ENCODE results near the gene TRIM44.

DNA sequence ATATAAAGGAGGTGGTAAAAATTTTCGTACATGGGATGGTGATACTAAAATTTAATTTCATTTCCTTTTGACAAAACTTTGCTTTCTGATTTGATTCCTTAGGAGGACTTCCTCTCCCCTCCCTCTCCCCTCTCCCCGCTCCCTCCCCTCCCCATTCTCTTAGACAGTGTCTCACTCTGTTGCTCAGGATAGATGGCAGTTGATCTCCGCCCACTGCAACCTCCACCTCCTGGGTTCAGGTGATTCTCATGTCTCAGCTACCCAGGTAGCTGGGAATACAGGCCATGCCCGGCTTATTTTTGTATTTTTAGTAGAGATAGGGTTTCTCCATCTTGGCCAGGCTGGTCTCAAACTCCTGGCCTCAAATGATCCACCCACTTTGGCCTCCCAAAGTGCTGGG lies 15.9 kb downstream of the TRIM44 start:
- TF ChIP-seq, protein P1, sequence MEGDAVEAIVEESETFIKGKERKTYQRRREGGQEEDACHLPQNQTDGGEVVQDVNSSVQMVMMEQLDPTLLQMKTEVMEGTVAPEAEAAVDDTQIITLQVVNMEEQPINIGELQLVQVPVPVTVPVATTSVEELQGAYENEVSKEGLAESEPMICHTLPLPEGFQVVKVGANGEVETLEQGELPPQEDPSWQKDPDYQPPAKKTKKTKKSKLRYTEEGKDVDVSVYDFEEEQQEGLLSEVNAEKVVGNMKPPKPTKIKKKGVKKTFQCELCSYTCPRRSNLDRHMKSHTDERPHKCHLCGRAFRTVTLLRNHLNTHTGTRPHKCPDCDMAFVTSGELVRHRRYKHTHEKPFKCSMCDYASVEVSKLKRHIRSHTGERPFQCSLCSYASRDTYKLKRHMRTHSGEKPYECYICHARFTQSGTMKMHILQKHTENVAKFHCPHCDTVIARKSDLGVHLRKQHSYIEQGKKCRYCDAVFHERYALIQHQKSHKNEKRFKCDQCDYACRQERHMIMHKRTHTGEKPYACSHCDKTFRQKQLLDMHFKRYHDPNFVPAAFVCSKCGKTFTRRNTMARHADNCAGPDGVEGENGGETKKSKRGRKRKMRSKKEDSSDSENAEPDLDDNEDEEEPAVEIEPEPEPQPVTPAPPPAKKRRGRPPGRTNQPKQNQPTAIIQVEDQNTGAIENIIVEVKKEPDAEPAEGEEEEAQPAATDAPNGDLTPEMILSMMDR (IDR thresholded peaks at IDR 0.05 in 2 of 3, conservative IDR thresholded peaks at IDR 0.05 in 1 of 3; ENCODE audit: borderline replicate concordance in 1 of 3, insufficient read depth in 1 of 3, low read depth in 2 of 3, low read length in 2 of 3) = no peak
- TF ChIP-seq RAD21 (IDR thresholded peaks at IDR 0.05; ENCODE audit: low read depth) = no peak
- no peak for TF ChIP-seq EZH2 (IDR thresholded peaks at IDR 0.05)
- TF ChIP-seq POLR2A (IDR thresholded peaks at IDR 0.05; ENCODE audit: borderline replicate concordance, extremely low read depth, insufficient read depth, insufficient read length) = no peak
- TF ChIP-seq, protein P2, sequence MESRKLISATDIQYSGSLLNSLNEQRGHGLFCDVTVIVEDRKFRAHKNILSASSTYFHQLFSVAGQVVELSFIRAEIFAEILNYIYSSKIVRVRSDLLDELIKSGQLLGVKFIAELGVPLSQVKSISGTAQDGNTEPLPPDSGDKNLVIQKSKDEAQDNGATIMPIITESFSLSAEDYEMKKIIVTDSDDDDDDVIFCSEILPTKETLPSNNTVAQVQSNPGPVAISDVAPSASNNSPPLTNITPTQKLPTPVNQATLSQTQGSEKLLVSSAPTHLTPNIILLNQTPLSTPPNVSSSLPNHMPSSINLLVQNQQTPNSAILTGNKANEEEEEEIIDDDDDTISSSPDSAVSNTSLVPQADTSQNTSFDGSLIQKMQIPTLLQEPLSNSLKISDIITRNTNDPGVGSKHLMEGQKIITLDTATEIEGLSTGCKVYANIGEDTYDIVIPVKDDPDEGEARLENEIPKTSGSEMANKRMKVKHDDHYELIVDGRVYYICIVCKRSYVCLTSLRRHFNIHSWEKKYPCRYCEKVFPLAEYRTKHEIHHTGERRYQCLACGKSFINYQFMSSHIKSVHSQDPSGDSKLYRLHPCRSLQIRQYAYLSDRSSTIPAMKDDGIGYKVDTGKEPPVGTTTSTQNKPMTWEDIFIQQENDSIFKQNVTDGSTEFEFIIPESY (IDR thresholded peaks at IDR 0.05; ENCODE audit: extremely low read depth, insufficient replicate concordance, low read length) = no peak
- TF ChIP-seq SIN3A (IDR thresholded peaks at IDR 0.05; ENCODE audit: low read depth) = no peak
- TF ChIP-seq EGR1 (IDR thresholded peaks at IDR 0.05; ENCODE audit: low read depth) = no peak
- TF ChIP-seq, protein P3, sequence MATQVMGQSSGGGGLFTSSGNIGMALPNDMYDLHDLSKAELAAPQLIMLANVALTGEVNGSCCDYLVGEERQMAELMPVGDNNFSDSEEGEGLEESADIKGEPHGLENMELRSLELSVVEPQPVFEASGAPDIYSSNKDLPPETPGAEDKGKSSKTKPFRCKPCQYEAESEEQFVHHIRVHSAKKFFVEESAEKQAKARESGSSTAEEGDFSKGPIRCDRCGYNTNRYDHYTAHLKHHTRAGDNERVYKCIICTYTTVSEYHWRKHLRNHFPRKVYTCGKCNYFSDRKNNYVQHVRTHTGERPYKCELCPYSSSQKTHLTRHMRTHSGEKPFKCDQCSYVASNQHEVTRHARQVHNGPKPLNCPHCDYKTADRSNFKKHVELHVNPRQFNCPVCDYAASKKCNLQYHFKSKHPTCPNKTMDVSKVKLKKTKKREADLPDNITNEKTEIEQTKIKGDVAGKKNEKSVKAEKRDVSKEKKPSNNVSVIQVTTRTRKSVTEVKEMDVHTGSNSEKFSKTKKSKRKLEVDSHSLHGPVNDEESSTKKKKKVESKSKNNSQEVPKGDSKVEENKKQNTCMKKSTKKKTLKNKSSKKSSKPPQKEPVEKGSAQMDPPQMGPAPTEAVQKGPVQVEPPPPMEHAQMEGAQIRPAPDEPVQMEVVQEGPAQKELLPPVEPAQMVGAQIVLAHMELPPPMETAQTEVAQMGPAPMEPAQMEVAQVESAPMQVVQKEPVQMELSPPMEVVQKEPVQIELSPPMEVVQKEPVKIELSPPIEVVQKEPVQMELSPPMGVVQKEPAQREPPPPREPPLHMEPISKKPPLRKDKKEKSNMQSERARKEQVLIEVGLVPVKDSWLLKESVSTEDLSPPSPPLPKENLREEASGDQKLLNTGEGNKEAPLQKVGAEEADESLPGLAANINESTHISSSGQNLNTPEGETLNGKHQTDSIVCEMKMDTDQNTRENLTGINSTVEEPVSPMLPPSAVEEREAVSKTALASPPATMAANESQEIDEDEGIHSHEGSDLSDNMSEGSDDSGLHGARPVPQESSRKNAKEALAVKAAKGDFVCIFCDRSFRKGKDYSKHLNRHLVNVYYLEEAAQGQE (IDR thresholded peaks at IDR 0.05; ENCODE audit: low read depth) = no peak
- TF ChIP-seq SP1 (IDR thresholded peaks at IDR 0.05; ENCODE audit: low read depth) = no peak
- no peak for TF ChIP-seq POLR2AphosphoS5 (IDR thresholded peaks at IDR 0.05; ENCODE audit: low read depth, low read length)
- no peak for TF ChIP-seq EZH2phosphoT487 (IDR thresholded peaks at IDR 0.05; ENCODE audit: borderline replicate concordance)
- TF ChIP-seq, protein P4, sequence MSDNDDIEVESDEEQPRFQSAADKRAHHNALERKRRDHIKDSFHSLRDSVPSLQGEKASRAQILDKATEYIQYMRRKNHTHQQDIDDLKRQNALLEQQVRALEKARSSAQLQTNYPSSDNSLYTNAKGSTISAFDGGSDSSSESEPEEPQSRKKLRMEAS (IDR thresholded peaks at IDR 0.05) = no peak

All from HCT116 (cell line).